Testis (tissue), 3 donors: Measurements from ENCODE around the gene ERBB4. TPM values are rescaled to one million over a fixed set of nuclear protein-coding genes. Genes with fewer than 3 reads are reported as not detected.
"Not testable (repeated sequence)": the region's sequence is repeated elsewhere in the genome, so short reads cannot be mapped to it uniquely, and the experiment has no call there.

Experiments
- DNase-seq: peaks from one replicate; pipeline ENCODE4 v3.0.0-alpha.2; 2019
- H3K27ac ChIP-seq, 2 donors: fragments of 200-600 bp; sonication (generic); one replicate each; pipeline ENCODE4 v1.5.1; 2019
- H3K27me3 ChIP-seq: fragments of 200-600 bp; sonication (generic); one replicate; pipeline ENCODE4 v1.5.1; 2019
- H3K36me3 ChIP-seq: fragments of 200-600 bp; sonication (generic); one replicate; pipeline ENCODE4 v1.5.1; 2017; ENCODE audit warnings: low read depth; ENCODE audit errors: missing control alignments
- H3K4me1 ChIP-seq: fragments of 200-600 bp; sonication (generic); one replicate; pipeline ENCODE4 v1.5.1; 2019
- H3K4me3 ChIP-seq, 2 donors: fragments of 200-600 bp; sonication (generic); one replicate each; pipeline ENCODE4 v1.5.1; 2017 to 2019
- H3K9me3 ChIP-seq: fragments of 200-600 bp; sonication (generic); one replicate; pipeline ENCODE4 v1.5.1; 2017
- POLR2A ChIP-seq: fragments of 450-650 bp; IDR thresholded peaks from one replicate; pipeline ENCODE4 v1.6.1; 2017; ENCODE audit warnings: antibody characterized with exemption, mild to moderate bottlenecking, moderate library complexity
- WGBS, 2 donors: methylation state at CpG; one replicate each; pipeline ENCODE4 v1.1.5; 2018; 5-methylcytosine and 5-hydroxymethylcytosine counted together
- intact Hi-C: fragments of 100-400 bp; cut with DNase I; formaldehyde crosslinking; loops from one replicate; pipeline ENCODE4 v1.15.1; 2023; ENCODE audit warnings: low total_unique reads
- polyA plus RNA-seq: library from polyadenylated mRNA; stranded (reverse); fragments of 350-450 nt; fragmentation: Illumina TruSeq; extraction: RNeasy Lipid Tissue Mini Kit (QIAGEN cat#74804); gene quantifications from one replicate; pipeline ENCODE4 v1.2.3, GENCODE V29; 2014; ENCODE audit warnings: low read depth, low replicate concordance; ENCODE audit not compliant: insufficient read depth
- total RNA-seq, 2 donors: library from RNA; depleted of rRNA; stranded (reverse); fragments of >200 nt; gene quantifications; one replicate each; pipeline ENCODE4 v1.2.3, GENCODE V29; 2016
- TF ChIP-seq, protein P1 (sequence below), 3 experiments: fragments of 450-650 bp in 2 of 3; fragments of 200-600 bp in 1 of 3; sonication (generic) in 1 of 3; IDR thresholded peaks; one replicate each; pipeline ENCODE4 v1.5.1; 2016 to 2019; ENCODE audit warnings: antibody characterized with exemption in 3 of 3, mild to moderate bottlenecking in 2 of 3, moderate library complexity in 1 of 3

Gene ERBB4
- total and polyA plus RNA-seq, 3 donors from 2014 or later, result 6.1 to 62.7 (median 47.7) TPM

DNA sequence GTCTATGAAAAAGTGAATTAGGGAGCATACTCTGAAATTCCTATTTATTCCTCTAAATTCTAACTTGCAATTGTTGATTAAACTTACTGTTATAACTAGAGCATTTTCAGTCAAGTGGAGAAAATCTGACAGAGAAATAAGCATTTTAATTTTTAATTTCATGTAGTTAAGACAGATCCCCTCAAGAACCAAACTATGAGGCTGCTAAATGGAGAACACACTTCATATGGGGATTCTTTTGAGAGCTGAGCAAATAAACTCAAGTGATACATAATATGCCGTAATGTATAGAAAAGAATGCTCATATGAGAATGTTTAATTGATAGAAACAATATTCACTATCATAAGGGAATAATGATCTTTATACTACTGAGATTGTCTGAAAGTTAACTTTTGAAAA lies 340.8 kb downstream of the ERBB4 start:
- no peaks in the 10 kb centered on the region for H3K4me1 ChIP-seq
- H3K27ac ChIP-seq, result no peak overlapping the region
- DNase-seq, result no peak
- TF ChIP-seq, protein P1, sequence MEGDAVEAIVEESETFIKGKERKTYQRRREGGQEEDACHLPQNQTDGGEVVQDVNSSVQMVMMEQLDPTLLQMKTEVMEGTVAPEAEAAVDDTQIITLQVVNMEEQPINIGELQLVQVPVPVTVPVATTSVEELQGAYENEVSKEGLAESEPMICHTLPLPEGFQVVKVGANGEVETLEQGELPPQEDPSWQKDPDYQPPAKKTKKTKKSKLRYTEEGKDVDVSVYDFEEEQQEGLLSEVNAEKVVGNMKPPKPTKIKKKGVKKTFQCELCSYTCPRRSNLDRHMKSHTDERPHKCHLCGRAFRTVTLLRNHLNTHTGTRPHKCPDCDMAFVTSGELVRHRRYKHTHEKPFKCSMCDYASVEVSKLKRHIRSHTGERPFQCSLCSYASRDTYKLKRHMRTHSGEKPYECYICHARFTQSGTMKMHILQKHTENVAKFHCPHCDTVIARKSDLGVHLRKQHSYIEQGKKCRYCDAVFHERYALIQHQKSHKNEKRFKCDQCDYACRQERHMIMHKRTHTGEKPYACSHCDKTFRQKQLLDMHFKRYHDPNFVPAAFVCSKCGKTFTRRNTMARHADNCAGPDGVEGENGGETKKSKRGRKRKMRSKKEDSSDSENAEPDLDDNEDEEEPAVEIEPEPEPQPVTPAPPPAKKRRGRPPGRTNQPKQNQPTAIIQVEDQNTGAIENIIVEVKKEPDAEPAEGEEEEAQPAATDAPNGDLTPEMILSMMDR (IDR thresholded peaks at IDR 0.05), result no peak
- H3K36me3 ChIP-seq, result no peaks in the 10 kb centered on the region
- H3K4me3 ChIP-seq, result no peak overlapping the region
- WGBS, 2 donors, result 95 to 97% methylated on average over 1 of the region's 1 CpG
- H3K27me3 ChIP-seq, result no peaks in the 10 kb centered on the region
- no peaks in the 10 kb centered on the region for H3K9me3 ChIP-seq
- intact Hi-C loops, result no loop called here

DNA sequence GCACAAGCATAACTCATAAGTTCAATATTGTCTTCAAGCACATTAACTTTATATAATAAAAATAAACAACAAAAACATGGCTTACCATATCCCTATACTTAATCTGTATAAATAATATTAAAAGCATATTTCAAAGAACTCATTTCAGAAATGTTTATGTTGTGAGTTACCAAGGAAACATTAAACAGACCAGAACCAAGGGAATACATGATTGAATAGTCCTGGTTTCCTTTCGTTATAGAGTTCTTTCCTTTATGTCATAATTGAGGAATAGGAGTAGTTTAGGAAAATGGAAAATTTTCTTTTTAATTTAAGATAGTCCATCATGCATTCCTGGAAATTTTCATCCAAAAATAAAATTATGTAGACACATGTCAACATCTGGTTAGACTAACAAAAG lies 343.0 kb downstream of the ERBB4 start:
- TF ChIP-seq, protein P1 (IDR thresholded peaks at IDR 0.05), result no peak
- no peak for TF ChIP-seq POLR2A
- Histone ChIP-seq H3K27ac (no peak overlapping the region), H3K4me1 (no peaks in the 10 kb centered on the region), H3K4me3 (no peak overlapping the region), H3K9me3 (no peaks in the 10 kb centered on the region), H3K27me3 (no peaks in the 10 kb centered on the region), H3K36me3 (no peaks in the 10 kb centered on the region)
- intact Hi-C loops, result no loop called here
- 67 to 74% methylated on average over 1 of the region's 1 CpG for WGBS, 2 donors
- no peak for DNase-seq

DNA sequence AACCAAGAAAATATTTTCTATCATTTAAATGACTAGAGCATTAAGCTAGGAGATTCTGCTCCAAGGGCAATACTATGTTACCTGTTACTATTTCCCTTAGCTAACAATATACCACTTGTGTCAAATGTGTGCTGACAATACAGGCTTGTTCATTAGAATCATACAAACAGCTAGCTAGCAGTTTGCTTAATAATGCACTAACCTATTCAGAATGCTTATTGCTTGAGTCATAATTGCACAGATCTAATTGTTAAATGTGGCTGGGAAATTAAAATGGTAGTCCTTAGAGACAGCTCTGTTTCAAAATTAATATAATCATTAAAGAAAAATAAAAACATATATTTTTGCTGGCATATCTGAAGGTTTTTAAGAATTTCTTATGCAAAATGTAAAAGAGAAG lies 344.2 kb downstream of the ERBB4 start:
- H3K4me3 ChIP-seq, result no peak overlapping the region
- no peaks in the 10 kb centered on the region for H3K9me3 ChIP-seq
- no peaks in the 10 kb centered on the region for H3K4me1 ChIP-seq
- intact Hi-C loops, result no loop called here
- H3K27ac ChIP-seq, result no peak overlapping the region
- TF ChIP-seq, protein P1 (IDR thresholded peaks at IDR 0.05), result no peak
- TF ChIP-seq POLR2A, result no peak
- no peaks in the 10 kb centered on the region for H3K36me3 ChIP-seq
- no peak for DNase-seq
- no peaks in the 10 kb centered on the region for H3K27me3 ChIP-seq

DNA sequence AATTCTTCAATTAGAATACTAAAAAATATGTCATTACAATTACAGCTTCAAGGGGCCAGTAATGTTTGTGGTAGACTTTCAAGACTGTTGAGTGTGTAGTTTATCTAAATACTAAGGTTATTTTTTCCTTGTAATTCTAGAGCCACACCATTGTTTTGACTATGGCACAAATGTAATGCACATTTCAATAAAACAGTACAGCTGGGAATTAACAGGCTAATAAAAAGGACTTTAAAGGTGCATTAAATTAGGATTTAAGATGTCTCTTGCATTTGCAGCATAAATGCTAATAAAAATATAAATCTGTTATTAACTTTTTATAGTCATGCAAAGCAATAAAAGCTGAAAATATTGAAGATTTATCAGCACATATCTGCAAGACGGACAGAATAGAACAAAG lies 344.8 kb downstream of the ERBB4 start:
- 84% methylated on average over 1 of the region's 1 CpG for WGBS, 2 donors
- DNase-seq, result no peak
- H3K27ac ChIP-seq, result no peak overlapping the region
- no peaks in the 10 kb centered on the region for H3K36me3 ChIP-seq
- no peak overlapping the region for H3K4me3 ChIP-seq
- H3K9me3 ChIP-seq, result no peaks in the 10 kb centered on the region
- TF ChIP-seq, protein P1 (IDR thresholded peaks at IDR 0.05), result no peak
- TF ChIP-seq POLR2A, result no peak
- H3K27me3 ChIP-seq, result no peaks in the 10 kb centered on the region
- intact Hi-C loops, result no loop called here
- H3K4me1 ChIP-seq, result no peaks in the 10 kb centered on the region

DNA sequence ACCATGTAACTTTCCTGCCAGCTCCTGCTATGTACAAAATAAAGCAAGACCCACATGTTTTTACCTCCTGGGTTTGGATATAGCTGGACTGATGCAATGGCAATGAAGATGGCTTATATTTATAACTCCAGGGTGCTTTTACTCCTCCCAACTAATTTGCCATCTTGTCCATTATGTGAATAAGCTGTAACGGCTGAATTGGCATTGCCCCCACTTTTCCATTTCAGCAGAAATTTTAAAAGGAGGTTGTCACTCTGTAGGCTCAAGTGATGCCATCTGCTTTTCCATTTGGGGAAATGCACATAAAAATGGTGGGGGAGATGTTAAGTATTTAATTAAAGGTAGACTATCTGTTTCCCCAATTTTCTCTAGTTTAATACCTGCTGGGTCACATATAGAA lies 345.5 kb downstream of the ERBB4 start:
- Histone ChIP-seq H3K36me3 (no peaks in the 10 kb centered on the region), H3K9me3 (no peaks in the 10 kb centered on the region), H3K27me3 (no peaks in the 10 kb centered on the region), H3K4me3 (no peak overlapping the region), H3K27ac (no peak overlapping the region), H3K4me1 (no peaks in the 10 kb centered on the region)
- 64 to 83% methylated on average over 1 of the region's 1 CpG for WGBS, 2 donors
- no peak for DNase-seq
- intact Hi-C loops, result no loop called here
- TF ChIP-seq, protein P1 (IDR thresholded peaks at IDR 0.05), result no peak
- no peak for TF ChIP-seq POLR2A

DNA sequence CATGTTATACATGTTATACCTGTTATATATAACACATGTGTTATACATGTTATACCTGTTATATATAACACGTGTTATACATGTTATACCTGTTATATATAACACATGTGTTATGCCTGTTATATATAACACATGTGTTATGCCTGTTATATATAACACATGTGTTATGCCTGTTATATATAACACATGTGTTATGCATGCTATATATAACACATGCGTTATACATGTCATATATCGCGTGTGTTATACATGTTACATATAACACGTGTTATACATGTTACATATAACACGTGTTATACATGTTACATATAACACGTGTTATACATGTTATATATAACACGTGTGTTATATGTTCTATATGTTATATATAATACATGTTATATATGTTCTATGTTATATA lies 347.2 kb downstream of the ERBB4 start:
- DNase-seq, H3K9me3 ChIP-seq, H3K36me3 ChIP-seq, H3K4me1 ChIP-seq, H3K27me3 ChIP-seq, H3K27ac ChIP-seq, H3K4me3 ChIP-seq, intact Hi-C loops: not testable (repeated sequence)
- 57 to 59% methylated on average over 8 of the region's 8 CpGs for WGBS, 2 donors
